HEK293T (cell line): Measurements from ENCODE around the gene DIO3.

ENCODE experiments used
- BHLHE40 ChIP-seq: fragments of 450-650 bp; IDR thresholded peaks from 2 replicates; pipeline ENCODE4 v1.6.1; 2016; ENCODE audit warnings: mild to moderate bottlenecking, moderate library complexity, borderline replicate concordance
- CTBP1 ChIP-seq: fragments of 450-650 bp; IDR thresholded peaks from 2 replicates; pipeline ENCODE4 v1.6.1; 2016; ENCODE audit warnings: borderline replicate concordance
- FOXK2 ChIP-seq: fragments of 450-650 bp; IDR thresholded peaks from 2 replicates; pipeline ENCODE4 v1.6.1; 2016; ENCODE audit warnings: mild to moderate bottlenecking
- LEF1 ChIP-seq: fragments of 450-650 bp; IDR thresholded peaks from 2 replicates; pipeline ENCODE4 v1.6.1; 2017; ENCODE audit warnings: mild to moderate bottlenecking, borderline replicate concordance
- NFRKB ChIP-seq: fragments of 450-650 bp; IDR thresholded peaks from 2 replicates; pipeline ENCODE4 v1.6.1; 2016; ENCODE audit warnings: mild to moderate bottlenecking, moderate library complexity
- SP1 ChIP-seq: fragments of 450-650 bp; IDR thresholded peaks from 2 replicates; pipeline ENCODE4 v1.6.1; 2017
- SUZ12 ChIP-seq: fragments of 450-650 bp; IDR thresholded peaks from 2 replicates; pipeline ENCODE4 v1.6.1; 2016; ENCODE audit warnings: mild to moderate bottlenecking
- TARDBP ChIP-seq: fragments of 450-650 bp; IDR thresholded peaks from 2 replicates; pipeline ENCODE4 v1.6.1; 2016
- TF ChIP-seq, protein P1 (sequence below): fragments of 450-650 bp; IDR thresholded peaks from 2 replicates; pipeline ENCODE4 v1.6.1; 2016

DNA sequence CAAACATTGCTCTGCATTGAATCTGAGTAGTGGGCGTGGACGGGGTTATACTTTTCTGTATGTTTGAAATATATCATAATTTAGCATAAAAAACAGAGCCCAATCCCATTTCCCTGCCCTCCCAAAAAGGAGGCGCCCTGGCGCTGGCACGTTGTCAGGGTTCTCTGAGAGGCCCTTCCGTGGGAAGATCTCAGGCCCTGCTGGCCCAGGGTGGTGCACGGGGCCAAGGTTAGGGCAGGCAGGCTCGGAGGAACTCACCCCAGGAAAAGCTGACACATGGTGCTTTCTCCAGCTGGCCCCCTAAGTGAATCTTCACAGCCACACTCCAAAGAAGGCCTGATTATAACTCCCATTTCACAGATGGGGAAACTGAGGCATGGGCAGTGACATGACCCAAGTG is 17.2 kb downstream of the DIO3 start:
- TF ChIP-seq FOXK2 (no peak), SP1 (no peak), BHLHE40 (no peak), SUZ12 (no peak), CTBP1 (no peak), NFRKB (no peak), LEF1 (no peak), TARDBP (no peak)
- TF ChIP-seq, protein P1, sequence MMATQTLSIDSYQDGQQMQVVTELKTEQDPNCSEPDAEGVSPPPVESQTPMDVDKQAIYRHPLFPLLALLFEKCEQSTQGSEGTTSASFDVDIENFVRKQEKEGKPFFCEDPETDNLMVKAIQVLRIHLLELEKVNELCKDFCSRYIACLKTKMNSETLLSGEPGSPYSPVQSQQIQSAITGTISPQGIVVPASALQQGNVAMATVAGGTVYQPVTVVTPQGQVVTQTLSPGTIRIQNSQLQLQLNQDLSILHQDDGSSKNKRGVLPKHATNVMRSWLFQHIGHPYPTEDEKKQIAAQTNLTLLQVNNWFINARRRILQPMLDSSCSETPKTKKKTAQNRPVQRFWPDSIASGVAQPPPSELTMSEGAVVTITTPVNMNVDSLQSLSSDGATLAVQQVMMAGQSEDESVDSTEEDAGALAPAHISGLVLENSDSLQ = no peak
